ENCODE data around the gene PDZD4. TPM values are rescaled to one million over a fixed set of nuclear protein-coding genes. Genes with fewer than 3 reads are reported as not detected.

Gene PDZD4
- total RNA-seq, 1 experiment from 2014 or later: 9.1 TPM

GRCh38 chrX:153773741-153774575 lies 56.4 kb downstream of the PDZD4 start:
- no peaks in the 10 kb centered on the region for H3K9me3 ChIP-seq (replicated peaks)
- H3K36me3 ChIP-seq: no peaks in the 10 kb centered on the region
- H3K27ac ChIP-seq: no peak overlapping the region
- no peak for DNase-seq
- H3K4me3 ChIP-seq: no peak overlapping the region
- no peaks in the 10 kb centered on the region for H3K27me3 ChIP-seq
- no peaks in the 10 kb centered on the region for H3K4me1 ChIP-seq

- DNase-seq: no peak
- no peak overlapping the region for H3K4me3 ChIP-seq
- H3K4me1 ChIP-seq: no peaks in the 10 kb centered on the region
- H3K27me3 ChIP-seq: no peaks in the 10 kb centered on the region
- no peaks in the 10 kb centered on the region for H3K36me3 ChIP-seq
- H3K27ac ChIP-seq: no peak overlapping the region
- no peaks in the 10 kb centered on the region for H3K9me3 ChIP-seq (replicated peaks)
Observed at GRCh38 chrX:153773218-153773611, 57.1 kb downstream of the PDZD4 start.

- Histone ChIP-seq H3K9me3 (replicated peaks) (no peaks in the 10 kb centered on the region), H3K36me3 (no peaks in the 10 kb centered on the region), H3K27ac (no peak overlapping the region), H3K27me3 (no peaks in the 10 kb centered on the region), H3K4me3 (no peak overlapping the region), H3K4me1 (no peaks in the 10 kb centered on the region)
- DNase-seq: no peak
Observed at GRCh38 chrX:153772316-153773217, 57.8 kb downstream of the PDZD4 start.

- Histone ChIP-seq H3K27ac (no peak overlapping the region), H3K9me3 (replicated peaks) (no peaks in the 10 kb centered on the region), H3K4me3 (no peak overlapping the region), H3K4me1 (0 out of 2 replicates have a peak, but pooled peaks cover under 1% of the 10 kb centered on the region), H3K36me3 (no peaks in the 10 kb centered on the region), H3K27me3 (no peaks in the 10 kb centered on the region)
- DNase-seq: no peak
Observed at GRCh38 chrX:153771415-153772315, 58.7 kb downstream of the PDZD4 start.

- Histone ChIP-seq H3K27ac (no peak overlapping the region), H3K36me3 (no peaks in the 10 kb centered on the region), H3K9me3 (replicated peaks) (no peaks in the 10 kb centered on the region), H3K4me1 (0 out of 2 replicates have a peak, but pooled peaks cover 2% of the 10 kb centered on the region), H3K4me3 (no peak overlapping the region), H3K27me3 (no peaks in the 10 kb centered on the region)
- DNase-seq: no peak
Observed at GRCh38 chrX:153770601-153771414, 59.5 kb downstream of the PDZD4 start.

GRCh38 chrX:153769865-153770600 lies 60.3 kb downstream of the PDZD4 start:
- H3K27me3 ChIP-seq: no peaks in the 10 kb centered on the region
- DNase-seq: no peak
- no peaks in the 10 kb centered on the region for H3K36me3 ChIP-seq
- H3K27ac ChIP-seq: no peak overlapping the region
- no peaks in the 10 kb centered on the region for H3K9me3 ChIP-seq (replicated peaks)
- H3K4me3 ChIP-seq: no peak overlapping the region
- 0 out of 2 replicates have a peak, but pooled peaks cover 3% of the 10 kb centered on the region for H3K4me1 ChIP-seq

- peaks cover 10% of the 10 kb centered on the region; the same call in 1 of the 2 replicates for H3K4me1 ChIP-seq
- H3K9me3 ChIP-seq (replicated peaks): no peaks in the 10 kb centered on the region
- DNase-seq: no peak
- H3K27me3 ChIP-seq: no peaks in the 10 kb centered on the region
- H3K4me3 ChIP-seq: no peak overlapping the region
- no peak overlapping the region for H3K27ac ChIP-seq
- no peaks in the 10 kb centered on the region for H3K36me3 ChIP-seq
Observed at GRCh38 chrX:153769158-153769864, 61.0 kb downstream of the PDZD4 start.

- Histone ChIP-seq H3K36me3 (no peaks in the 10 kb centered on the region), H3K4me1 (peaks cover 10% of the 10 kb centered on the region; the same call in 1 of the 2 replicates), H3K27ac (no peak overlapping the region), H3K9me3 (replicated peaks) (no peaks in the 10 kb centered on the region), H3K27me3 (no peaks in the 10 kb centered on the region), H3K4me3 (no peak overlapping the region)
- DNase-seq: no peak
Observed at GRCh38 chrX:153768311-153769157, 61.8 kb downstream of the PDZD4 start.

- no peak for DNase-seq
- no peaks in the 10 kb centered on the region for H3K27me3 ChIP-seq
- H3K27ac ChIP-seq: no peak overlapping the region
- H3K4me1 ChIP-seq: peaks cover 10% of the 10 kb centered on the region; the same call in 1 of the 2 replicates
- no peak overlapping the region for H3K4me3 ChIP-seq
- H3K36me3 ChIP-seq: no peaks in the 10 kb centered on the region
- H3K9me3 ChIP-seq (replicated peaks): no peaks in the 10 kb centered on the region
Observed at GRCh38 chrX:153767674-153768055, 62.7 kb downstream of the PDZD4 start.

GRCh38 chrX:153766871-153767673 lies 63.3 kb downstream of the PDZD4 start:
- peaks cover 10% of the 10 kb centered on the region; the same call in 1 of the 2 replicates for H3K4me1 ChIP-seq
- H3K9me3 ChIP-seq (replicated peaks): no peaks in the 10 kb centered on the region
- H3K4me3 ChIP-seq: no peak overlapping the region
- DNase-seq: no peak
- H3K27me3 ChIP-seq: no peaks in the 10 kb centered on the region
- H3K27ac ChIP-seq: no peak overlapping the region
- H3K36me3 ChIP-seq: no peaks in the 10 kb centered on the region

GRCh38 chrX:153766098-153766817 lies 64.1 kb downstream of the PDZD4 start:
- Histone ChIP-seq H3K4me3 (peak overlapping the region; percentile 59), H3K4me1 (peaks cover 10% of the 10 kb centered on the region; the same call in 1 of the 2 replicates), H3K36me3 (no peaks in the 10 kb centered on the region), H3K27me3 (no peaks in the 10 kb centered on the region), H3K9me3 (replicated peaks) (no peaks in the 10 kb centered on the region), H3K27ac (peak overlapping the region; percentile 53; the same call in 1 of the 2 replicates)
- DNase-seq: peak; percentile 60 to 62

Data from SJCRH30 (cell line).